Colonic mucosa (tissue), 4 donors: Measurements from ENCODE around the gene OSBPL10. TPM values are rescaled to one million over a fixed set of nuclear protein-coding genes. Genes with fewer than 3 reads are reported as not detected.

Experiments
- DNase-seq: peaks from one replicate; pipeline ENCODE4 v3.0.0-alpha.2; 2020
- H3K27ac ChIP-seq: fragments of 200-600 bp; one replicate; pipeline ENCODE4 v1.8.0; 2021
- H3K27me3 ChIP-seq: fragments of 200-600 bp; one replicate; pipeline ENCODE4 v1.8.0; 2021
- H3K36me3 ChIP-seq: fragments of 200-600 bp; one replicate; pipeline ENCODE4 v1.8.0; 2021
- H3K4me1 ChIP-seq: fragments of 200-600 bp; one replicate; pipeline ENCODE4 v1.8.0; 2021; ENCODE audit warnings: mild to moderate bottlenecking
- H3K4me3 ChIP-seq: fragments of 200-600 bp; one replicate; pipeline ENCODE4 v1.8.0; 2021
- H3K9ac ChIP-seq, 2 donors: one replicate each; pipeline ENCODE4 v1.7.0; 2013; ENCODE audit warnings: control low read depth in 2 of 2, low read depth in 2 of 2, low read length in 2 of 2
- H3K9me3 ChIP-seq: fragments of 200-600 bp; one replicate; pipeline ENCODE4 v1.8.0; 2021
- intact Hi-C: fragments of 100-400 bp; cut with DNase I; formaldehyde crosslinking; loops from one replicate; pipeline ENCODE4 v1.14.1; 2022
- total RNA-seq, 2 donors: library from RNA; stranded (reverse); fragmentation: NEBNext Ultra II Directional in 1 of 2; extraction: Animal tissue kit (Norgen Biotek cat#: 25700) in 1 of 2; gene quantifications; one replicate each; pipeline ENCODE4 v1.2.1, GENCODE V29; 2021
- TF ChIP-seq, protein P1 (sequence below): fragments of 200-600 bp; IDR thresholded peaks from one replicate; pipeline ENCODE4 v1.8.0; 2022; ENCODE audit warnings: antibody characterized with exemption, mild to moderate bottlenecking
- donor health status: healthy.
- donor health status: DM: no; HTN: no; CAD: no.
- donor health status: DM: no; HTN: no; CAD: no.

Gene OSBPL10
- total RNA-seq, 2 donors from 2014 or later, result 20.0 to 34.4 TPM

DNA sequence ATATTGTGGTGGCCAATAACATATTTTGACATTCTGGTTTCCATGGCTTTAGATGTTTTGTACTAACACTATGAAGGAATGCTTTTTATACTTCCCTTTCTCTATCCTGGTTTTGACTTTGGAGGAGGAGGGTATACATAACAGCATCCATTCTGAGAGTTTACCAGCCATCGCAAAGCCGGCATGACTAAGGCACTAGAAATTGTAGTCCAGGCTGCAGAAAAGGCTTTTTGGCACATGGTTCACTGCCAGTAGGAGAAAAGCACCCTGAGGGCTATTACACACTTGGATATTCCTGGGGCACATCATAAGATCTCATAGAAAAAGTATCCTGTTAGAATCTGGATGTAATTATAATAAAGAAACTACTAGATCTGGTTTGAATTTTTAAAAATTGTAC is 346.6 kb downstream of the OSBPL10 start:
- intact Hi-C loops, result no loop called here
- peaks cover 4% of the 10 kb centered on the region for H3K36me3 ChIP-seq
- H3K27me3 ChIP-seq, result no peaks in the 10 kb centered on the region
- no peak overlapping the region for H3K9ac ChIP-seq
- H3K9me3 ChIP-seq, result no peaks in the 10 kb centered on the region
- no peaks in the 10 kb centered on the region for H3K4me1 ChIP-seq
- TF ChIP-seq, protein P1, sequence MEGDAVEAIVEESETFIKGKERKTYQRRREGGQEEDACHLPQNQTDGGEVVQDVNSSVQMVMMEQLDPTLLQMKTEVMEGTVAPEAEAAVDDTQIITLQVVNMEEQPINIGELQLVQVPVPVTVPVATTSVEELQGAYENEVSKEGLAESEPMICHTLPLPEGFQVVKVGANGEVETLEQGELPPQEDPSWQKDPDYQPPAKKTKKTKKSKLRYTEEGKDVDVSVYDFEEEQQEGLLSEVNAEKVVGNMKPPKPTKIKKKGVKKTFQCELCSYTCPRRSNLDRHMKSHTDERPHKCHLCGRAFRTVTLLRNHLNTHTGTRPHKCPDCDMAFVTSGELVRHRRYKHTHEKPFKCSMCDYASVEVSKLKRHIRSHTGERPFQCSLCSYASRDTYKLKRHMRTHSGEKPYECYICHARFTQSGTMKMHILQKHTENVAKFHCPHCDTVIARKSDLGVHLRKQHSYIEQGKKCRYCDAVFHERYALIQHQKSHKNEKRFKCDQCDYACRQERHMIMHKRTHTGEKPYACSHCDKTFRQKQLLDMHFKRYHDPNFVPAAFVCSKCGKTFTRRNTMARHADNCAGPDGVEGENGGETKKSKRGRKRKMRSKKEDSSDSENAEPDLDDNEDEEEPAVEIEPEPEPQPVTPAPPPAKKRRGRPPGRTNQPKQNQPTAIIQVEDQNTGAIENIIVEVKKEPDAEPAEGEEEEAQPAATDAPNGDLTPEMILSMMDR, result no peak
- no peak overlapping the region for H3K27ac ChIP-seq
- DNase-seq, result no peak
- H3K4me3 ChIP-seq, result no peak overlapping the region

DNA sequence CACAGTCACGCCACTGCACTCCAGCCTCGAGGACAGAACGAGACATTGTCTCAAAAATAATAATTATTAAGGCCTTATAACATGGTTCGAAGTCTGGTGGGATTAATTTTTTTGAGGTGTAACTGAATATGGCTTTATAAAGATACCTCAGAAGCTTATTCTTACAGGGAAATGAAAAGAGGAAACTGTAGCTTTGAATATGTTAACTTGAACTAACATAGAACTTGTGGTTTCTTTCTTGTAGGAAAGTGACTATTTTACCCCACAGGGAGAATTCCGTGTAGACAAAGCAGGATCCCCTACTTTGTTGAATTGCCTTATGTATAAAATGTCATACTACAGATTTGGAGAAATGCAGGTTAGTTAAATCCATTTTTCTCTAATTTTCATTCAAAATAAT is 352.0 kb downstream of the OSBPL10 start:
- Histone ChIP-seq H3K9me3 (no peaks in the 10 kb centered on the region), H3K27me3 (no peaks in the 10 kb centered on the region), H3K27ac (no peak overlapping the region), H3K4me1 (no peaks in the 10 kb centered on the region), H3K36me3 (peaks cover 14% of the 10 kb centered on the region), H3K9ac (no peak overlapping the region), H3K4me3 (no peak overlapping the region)
- intact Hi-C loops, result no loop called here
- TF ChIP-seq, protein P1, result no peak
- no peak for DNase-seq

DNA sequence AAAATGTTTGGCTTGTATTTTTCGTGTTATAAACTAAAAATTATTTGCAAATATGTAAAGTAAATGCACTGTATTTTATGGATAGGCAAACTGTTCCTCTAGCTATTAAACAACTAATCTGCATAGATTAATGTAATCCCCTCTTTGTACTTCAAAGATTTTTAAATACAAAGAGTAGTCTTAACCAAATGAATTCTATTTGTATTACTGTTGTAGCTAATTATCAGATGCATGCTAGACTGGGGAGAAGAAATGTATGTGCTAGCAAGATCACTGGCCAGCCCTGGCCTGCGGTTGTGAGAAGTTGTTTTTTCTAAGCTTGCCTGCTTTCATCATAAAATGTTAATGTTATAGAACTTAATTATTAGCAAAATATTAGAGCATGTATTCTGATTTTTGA is 355.7 kb downstream of the OSBPL10 start:
- Histone ChIP-seq H3K36me3 (peaks cover 10% of the 10 kb centered on the region), H3K27ac (no peak overlapping the region), H3K4me1 (no peaks in the 10 kb centered on the region), H3K4me3 (no peak overlapping the region), H3K9me3 (no peaks in the 10 kb centered on the region), H3K9ac (no peak overlapping the region), H3K27me3 (no peaks in the 10 kb centered on the region)
- DNase-seq, result no peak
- intact Hi-C loops, result no loop called here
- TF ChIP-seq, protein P1, result no peak

DNA sequence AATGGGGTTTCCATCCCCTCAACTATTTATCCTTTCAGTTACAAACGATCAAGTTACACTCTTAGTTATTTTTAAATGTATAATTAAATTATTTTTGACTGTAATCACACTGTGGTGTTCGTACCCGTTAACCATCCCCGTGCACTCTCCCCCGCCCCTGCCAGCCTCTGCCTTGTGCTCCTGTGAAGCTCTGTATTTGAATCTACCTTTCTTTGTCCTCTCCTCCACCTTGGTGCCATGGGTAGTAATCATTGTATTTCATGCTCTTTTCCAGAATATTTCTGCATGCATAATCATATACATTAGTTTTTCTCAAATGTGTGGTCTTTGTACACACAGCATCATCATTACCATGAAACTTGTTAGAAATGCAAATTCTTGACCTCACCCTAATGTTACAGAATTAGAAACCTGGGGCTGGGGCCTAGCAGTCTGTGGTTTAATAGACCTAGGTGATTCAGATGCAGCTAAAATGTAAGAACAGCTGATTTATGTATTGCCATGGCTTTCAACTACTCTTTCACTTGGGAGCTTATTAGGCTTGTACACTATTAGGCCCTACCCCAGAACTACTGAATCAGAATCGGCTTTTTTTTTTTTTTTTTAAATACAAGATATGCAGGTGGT is 356.9 kb downstream of the OSBPL10 start:
- Histone ChIP-seq H3K4me3 (no peak overlapping the region), H3K4me1 (no peaks in the 10 kb centered on the region), H3K9me3 (no peaks in the 10 kb centered on the region), H3K27ac (no peak overlapping the region), H3K36me3 (peaks cover 10% of the 10 kb centered on the region), H3K27me3 (no peaks in the 10 kb centered on the region), H3K9ac (no peak overlapping the region)
- TF ChIP-seq, protein P1, result no peak
- intact Hi-C loops, result no loop called here
- DNase-seq, result no peak

DNA sequence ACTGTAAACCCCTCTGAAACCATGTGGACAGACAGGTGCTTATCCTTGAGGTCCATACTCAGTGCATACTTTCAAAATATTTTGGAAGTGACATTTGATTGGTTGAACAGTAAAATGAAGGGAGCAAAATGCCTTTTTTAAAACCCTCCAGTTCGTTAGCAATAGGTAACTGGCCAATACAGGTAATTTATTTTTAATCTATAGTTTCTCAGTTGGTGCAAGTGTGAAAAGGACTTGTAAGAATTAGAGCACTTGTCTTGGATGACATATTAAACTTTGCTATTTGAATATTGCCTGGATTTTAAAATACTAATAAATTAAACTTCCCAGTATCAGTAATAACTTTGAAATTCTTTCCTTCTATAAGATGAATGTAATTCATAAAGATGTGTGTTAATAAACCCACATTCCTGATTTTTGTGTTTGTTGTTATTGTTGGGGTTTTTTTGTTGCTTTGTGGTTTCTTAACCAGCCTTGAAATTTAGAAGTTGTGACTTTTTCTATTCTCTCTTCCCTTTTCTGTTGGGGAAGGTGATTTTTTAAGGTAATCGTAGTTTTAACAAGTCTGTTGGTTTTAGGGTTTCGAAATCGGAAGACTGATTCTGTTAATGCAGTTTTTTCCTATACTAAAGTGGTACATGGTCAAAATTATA is 358.3 kb downstream of the OSBPL10 start:
- no peak overlapping the region for H3K9ac ChIP-seq
- H3K9me3 ChIP-seq, result no peaks in the 10 kb centered on the region
- H3K36me3 ChIP-seq, result peaks cover 10% of the 10 kb centered on the region
- H3K27me3 ChIP-seq, result no peaks in the 10 kb centered on the region
- H3K4me1 ChIP-seq, result no peaks in the 10 kb centered on the region
- no peak overlapping the region for H3K4me3 ChIP-seq
- intact Hi-C loops, result no loop called here
- DNase-seq, result no peak
- TF ChIP-seq, protein P1, result no peak
- H3K27ac ChIP-seq, result no peak overlapping the region
